Common myeloid progenitor, CD34-positive (primary cell): ENCODE measurements around the gene MGAT4C.
"Not testable (repeated sequence)": the region's sequence is repeated elsewhere in the genome, so short reads cannot be mapped to it uniquely, and the experiment has no call there.

Experiments used
- CTCF ChIA-PET: fragments of 350-600 bp; sonication (Branson Sonifier 250); formaldehyde crosslinking; loops from one replicate; lab custom pipeline; 2021; ENCODE audit warnings: antibody characterized with exemption; lab: Charles Lee
- POLR2A ChIA-PET: fragments of 350-600 bp; sonication (Branson Sonifier 250); formaldehyde crosslinking; loops from one replicate; lab custom pipeline; 2021; ENCODE audit warnings: antibody characterized with exemption; lab: Charles Lee
- DNase-seq, 3 donors: peaks; one replicate each; pipeline versions ENCODE4 v3.0.0 to v3.0.0-alpha.2; 2013
- H3K27ac ChIP-seq, 2 experiments: 1 replicate in 1 of 2; 2 replicates in 1 of 2; pipeline ENCODE4 v1.7.0; 2013; ENCODE audit warnings: inconsistent platforms in 2 of 2, low read length in 2 of 2, mild to moderate bottlenecking in 2 of 2, low read depth in 1 of 2, moderate library complexity in 1 of 2; ENCODE audit not compliant: severe bottlenecking in 2 of 2, insufficient read depth in 1 of 2, poor library complexity in 1 of 2
- H3K27me3 ChIP-seq, 5 experiments: replicated peaks in 2 of 5; 1 replicate in 3 of 5; 2 replicates in 2 of 5; pipeline versions ENCODE4 v1.6.1 to v1.7.0; 2013; ENCODE audit warnings: low read length in 4 of 5, mild to moderate bottlenecking in 2 of 5, moderate library complexity in 2 of 5, inconsistent platforms in 1 of 5; ENCODE audit not compliant: insufficient read depth in 5 of 5, control insufficient read depth in 4 of 5
- H3K36me3 ChIP-seq, 4 experiments: 1 replicate in 2 of 4; 2 replicates in 2 of 4; pipeline versions ENCODE4 v1.6.1 to v1.7.0; 2013; ENCODE audit warnings: low read length in 3 of 4, control low read depth in 1 of 4, mild to moderate bottlenecking in 1 of 4; ENCODE audit not compliant: control insufficient read depth in 4 of 4, insufficient read depth in 4 of 4
- H3K4me1 ChIP-seq, 4 experiments: 1 replicate in 3 of 4; 2 replicates in 1 of 4; pipeline versions ENCODE4 v1.6.1 to v1.7.1; 2013; ENCODE audit warnings: low read length in 3 of 4, mild to moderate bottlenecking in 3 of 4, control low read depth in 1 of 4, inconsistent platforms in 1 of 4, moderate library complexity in 1 of 4; ENCODE audit not compliant: control insufficient read depth in 4 of 4, insufficient read depth in 4 of 4; ENCODE audit errors: control extremely low read depth in 1 of 4
- H3K4me3 ChIP-seq, 7 experiments: 1 replicate in 4 of 7; 2 replicates in 3 of 7; pipeline versions ENCODE4 v1.5.1 to v1.7.0; 2013; ENCODE audit warnings: mild to moderate bottlenecking in 7 of 7, low read length in 6 of 7, moderate library complexity in 6 of 7, inconsistent platforms in 2 of 7, low read depth in 2 of 7, control low read depth in 1 of 7; ENCODE audit not compliant: insufficient read depth in 4 of 7, control insufficient read depth in 1 of 7; ENCODE audit errors: extremely low read depth in 1 of 7
- H3K9me3 ChIP-seq, 5 experiments: 1 replicate in 4 of 5; 2 replicates in 1 of 5; pipeline versions ENCODE4 v1.6.1 to v1.7.1; 2013; ENCODE audit warnings: low read length in 4 of 5, mild to moderate bottlenecking in 2 of 5, inconsistent platforms in 1 of 5, low read depth in 1 of 5, moderate library complexity in 1 of 5; ENCODE audit not compliant: control insufficient read depth in 4 of 5, insufficient read depth in 2 of 5; ENCODE audit errors: control extremely low read depth in 1 of 5
- WGBS: methylation state at CpG from one replicate; pipeline ENCODE4 v1.1.5; 2013; ENCODE audit not compliant: insufficient coverage; 5-methylcytosine and 5-hydroxymethylcytosine counted together

MGAT4C gene

DNA sequence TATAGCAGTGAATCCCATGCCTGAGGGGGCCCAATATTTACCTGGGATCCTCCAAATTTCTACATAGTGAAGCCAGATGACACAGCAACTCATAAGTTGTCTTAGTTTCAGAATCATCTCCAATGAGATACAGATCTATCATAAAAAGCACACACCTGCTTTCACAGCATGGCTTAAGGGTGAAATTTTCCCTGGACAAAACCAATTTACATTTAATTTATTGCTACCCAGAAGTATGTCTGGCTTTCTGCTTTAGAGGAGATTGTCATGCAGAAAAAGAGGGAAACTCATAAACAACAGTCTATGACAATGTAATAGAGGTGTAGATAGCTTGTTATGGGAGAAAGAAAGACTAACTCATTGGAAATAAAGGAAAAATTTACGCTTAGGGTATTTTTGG lies 113.0 kb downstream of the MGAT4C start:
- no peak overlapping the region for H3K4me3 ChIP-seq
- ChIA-PET CTCF (no interaction called here), POLR2A (no interaction called here)

GRCh38 chr12:86139671-86140070 lies 116.5 kb downstream of the MGAT4C start:
- H3K27ac ChIP-seq: no peak overlapping the region
- no peaks in the 10 kb centered on the region for H3K9me3 ChIP-seq
- no CpG with 5 or more reads among the region's 1 CpG for WGBS
- no peaks in the 10 kb centered on the region for H3K36me3 ChIP-seq
- ChIA-PET POLR2A (no interaction called here), CTCF (no interaction called here)
- H3K27me3 ChIP-seq: no peaks in the 10 kb centered on the region
- no peak overlapping the region for H3K4me3 ChIP-seq
- DNase-seq: no peak
- H3K4me1 ChIP-seq: no peaks in the 10 kb centered on the region

More for the DNA sequence above, 113.0 kb downstream of the MGAT4C start:
- Histone ChIP-seq H3K27me3 (no peaks in the 10 kb centered on the region), H3K4me1 (no peaks in the 10 kb centered on the region), H3K27ac (no peak overlapping the region), H3K9me3 (no peaks in the 10 kb centered on the region), H3K36me3 (no peaks in the 10 kb centered on the region)
- 100% methylated on average over 1 of the region's 1 CpG for WGBS
- DNase-seq: no peak

GRCh38 chr12:86138770-86139169 lies 117.4 kb downstream of the MGAT4C start:
- no peaks in the 10 kb centered on the region for H3K36me3 ChIP-seq
- CTCF ChIA-PET: no interaction called here
- no peak for DNase-seq
- no peaks in the 10 kb centered on the region for H3K9me3 ChIP-seq
- 17% methylated on average over 1 of the region's 2 CpGs for WGBS
- POLR2A ChIA-PET: no interaction called here
- no peaks in the 10 kb centered on the region for H3K4me1 ChIP-seq
- H3K4me3 ChIP-seq: no peak overlapping the region
- no peaks in the 10 kb centered on the region for H3K27me3 ChIP-seq
- no peak overlapping the region for H3K27ac ChIP-seq

GRCh38 chr12:86137936-86138335 lies 118.3 kb downstream of the MGAT4C start:
- H3K36me3 ChIP-seq: no peaks in the 10 kb centered on the region
- DNase-seq: no peak
- H3K9me3 ChIP-seq: no peaks in the 10 kb centered on the region
- 55% methylated on average over 2 of the region's 2 CpGs for WGBS
- H3K27ac ChIP-seq: no peak overlapping the region
- H3K4me3 ChIP-seq: no peak overlapping the region
- CTCF ChIA-PET: no interaction called here
- POLR2A ChIA-PET: no interaction called here
- H3K27me3 ChIP-seq: no peaks in the 10 kb centered on the region
- H3K4me1 ChIP-seq: no peaks in the 10 kb centered on the region

GRCh38 chr12:86134561-86134960 lies 121.6 kb downstream of the MGAT4C start:
- Histone ChIP-seq H3K9me3 (no peaks in the 10 kb centered on the region), H3K27me3 (no peaks in the 10 kb centered on the region), H3K36me3 (no peaks in the 10 kb centered on the region), H3K27ac (no peak overlapping the region), H3K4me3 (no peak overlapping the region), H3K4me1 (no peaks in the 10 kb centered on the region)
- ChIA-PET POLR2A (no interaction called here), CTCF (no interaction called here)
- WGBS: no CpG with 5 or more reads among the region's 3 CpGs
- DNase-seq: no peak

GRCh38 chr12:86126900-86127299 lies 129.3 kb downstream of the MGAT4C start:
- H3K27me3 ChIP-seq, H3K9me3 ChIP-seq, POLR2A ChIA-PET, H3K4me3 ChIP-seq, H3K27ac ChIP-seq, CTCF ChIA-PET, H3K36me3 ChIP-seq, H3K4me1 ChIP-seq, DNase-seq: not testable (repeated sequence)
- 82% methylated on average over 1 of the region's 3 CpGs for WGBS

DNA sequence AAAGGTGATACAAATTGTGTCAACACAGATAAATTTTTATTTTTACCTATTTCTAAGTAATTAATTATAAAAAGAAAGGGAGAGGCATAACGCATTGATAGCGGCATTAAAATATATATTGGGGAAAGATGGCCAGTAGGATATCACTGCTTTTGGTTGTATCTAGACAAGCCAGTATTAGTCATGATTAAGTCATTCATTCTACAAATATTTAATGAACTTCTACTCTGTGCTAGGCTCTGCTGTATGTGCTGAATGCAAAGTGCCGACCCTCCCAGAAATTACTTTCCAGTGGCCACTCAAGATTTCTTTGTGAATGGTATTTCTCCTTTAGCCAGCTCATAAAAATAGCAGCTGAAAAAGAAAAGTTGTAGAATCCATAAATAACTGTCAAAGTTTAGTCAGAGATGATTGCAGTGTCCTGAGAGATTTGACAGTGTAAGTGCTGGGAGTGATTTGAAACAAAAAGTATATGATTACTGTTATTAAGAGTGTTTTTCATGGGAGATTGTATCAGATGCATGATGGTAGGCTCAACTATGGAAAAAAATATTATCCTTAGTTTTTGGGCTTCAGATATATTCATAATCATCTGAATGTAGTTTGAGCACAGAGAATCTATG lies 133.2 kb downstream of the MGAT4C start:
- DNase-seq: no peak
- ChIA-PET POLR2A (no interaction called here), CTCF (no interaction called here)
- no CpG with 5 or more reads among the region's 3 CpGs for WGBS
- Histone ChIP-seq H3K9me3 (no peaks in the 10 kb centered on the region), H3K27ac (no peak overlapping the region), H3K4me3 (no peak overlapping the region), H3K27me3 (no peaks in the 10 kb centered on the region), H3K36me3 (no peaks in the 10 kb centered on the region), H3K4me1 (no peaks in the 10 kb centered on the region)
